Iris pigment epithelial cell (primary cell): ENCODE measurements around the gene SERPINA3.
A peak's percentile ranks its signal among the peaks of the same experiment; 100 is the strongest.
"Not testable (repeated sequence)": the region's sequence is repeated elsewhere in the genome, so short reads cannot be mapped to it uniquely, and the experiment has no call there.

ENCODE experiments used
- DNase-seq: peaks from one replicate; pipeline ENCODE4 v3.0.0-alpha.2; 2011; ENCODE audit warnings: low read depth

SERPINA3 gene

GRCh38 chr14:94633121-94633520 lies 20.9 kb downstream of the SERPINA3 start:
- no peak for DNase-seq

GRCh38 chr14:94635154-94635553 lies 23.0 kb downstream of the SERPINA3 start:
- DNase-seq, result no peak

GRCh38 chr14:94636744-94637412 lies 24.7 kb downstream of the SERPINA3 start:
- peak; percentile 22 for DNase-seq

- DNase-seq, result not testable (repeated sequence)
These were observed 25.6 kb downstream of the SERPINA3 start for GRCh38 chr14:94637814-94638213.

- DNase-seq, result peak; percentile 38
These were observed 26.1 kb downstream of the SERPINA3 start for GRCh38 chr14:94638339-94638738.

- no peak for DNase-seq
These were observed 27.0 kb downstream of the SERPINA3 start for GRCh38 chr14:94638961-94639817.

GRCh38 chr14:94640721-94641631 lies 28.8 kb downstream of the SERPINA3 start:
- peak; percentile 20 for DNase-seq

- no peak for DNase-seq
These were observed 29.4 kb downstream of the SERPINA3 start for GRCh38 chr14:94641632-94641955.

- DNase-seq, result no peak
These were observed 31.3 kb downstream of the SERPINA3 start for GRCh38 chr14:94643316-94644101.

GRCh38 chr14:94644102-94644535 lies 31.9 kb downstream of the SERPINA3 start:
- DNase-seq, result no peak

- DNase-seq, result no peak
These were observed 33.9 kb downstream of the SERPINA3 start for GRCh38 chr14:94646066-94646465.

- peak; percentile 66 for DNase-seq
These were observed 34.3 kb downstream of the SERPINA3 start for GRCh38 chr14:94646481-94646880.

GRCh38 chr14:94648801-94649200 lies 36.6 kb downstream of the SERPINA3 start:
- no peak for DNase-seq

GRCh38 chr14:94649543-94650443 lies 37.6 kb downstream of the SERPINA3 start:
- DNase-seq, result no peak

- DNase-seq, result no peak
These were observed 38.2 kb downstream of the SERPINA3 start for GRCh38 chr14:94650444-94650775.

- DNase-seq, result no peak
These were observed 38.9 kb downstream of the SERPINA3 start for GRCh38 chr14:94650806-94651805.

GRCh38 chr14:94653321-94653720 lies 41.1 kb downstream of the SERPINA3 start:
- no peak for DNase-seq

- DNase-seq, result no peak
These were observed 42.1 kb downstream of the SERPINA3 start for GRCh38 chr14:94654071-94654861.
